K562 (cell line): ENCODE results near the gene VARS1. TPM values are rescaled to one million over a fixed set of nuclear protein-coding genes. Genes with fewer than 3 reads are reported as not detected.

Experiments
- DNMT1 ChIP-seq: fragments of 450-650 bp; IDR thresholded peaks from 2 replicates; pipeline ENCODE4 v1.6.1; 2016; ENCODE audit warnings: antibody characterized with exemption, mild to moderate bottlenecking
- SETDB1 ChIP-seq: IDR thresholded peaks from one replicate; pipeline ENCODE4 v1.6.1; 2012; ENCODE audit warnings: low read length, control low read depth, inconsistent platforms
- SNRNP70 ChIP-seq: fragments of 200-400 bp; formaldehyde crosslinking; optimal IDR thresholded peaks from 2 replicates; pipeline ENCODE3; 2017; ENCODE audit warnings: low read depth, low read length
- THAP12 ChIP-seq: fragments of 250-450 bp; sonication (Bioruptor Pico); IDR thresholded peaks from 2 replicates; pipeline ENCODE4 v1.9.0; 2021; ENCODE audit warnings: mild to moderate bottlenecking, inconsistent platforms
- ZNF282 ChIP-seq: sonication (generic); formaldehyde crosslinking; IDR thresholded peaks from 2 replicates; pipeline ENCODE4 v1.8.1; 2023; ENCODE audit warnings: missing genetic modification reagents
- ZNF609 ChIP-seq: sonication (generic); formaldehyde crosslinking; IDR thresholded peaks from 2 replicates; pipeline ENCODE4 v1.8.1; 2023; ENCODE audit warnings: missing genetic modification reagents, mild to moderate bottlenecking, borderline replicate concordance
- polyA plus RNA-seq, 8 experiments: library from polyadenylated mRNA; depleted of rRNA in 4 of 8; stranded (reverse) in 5 of 8; unstranded in 3 of 8; fragments of >200 nt; fragmentation: Nextera tagmentation in 2 of 8; fragmentation: Illumina TruSeq in 1 of 8; extraction: Ambion mirVana in 2 of 8; extraction: Trizol in 1 of 8; gene quantifications; 2 replicates each; pipeline versions ENCODE4 v1.2.1 to v1.2.3, GENCODE V29; 2011 to 2014; ENCODE audit warnings: inconsistent platforms in 1 of 8, missing spikeins in 1 of 8
- total RNA-seq, 7 experiments: library from RNA; depleted of rRNA in 6 of 7; stranded (reverse); fragments of >200 nt in 6 of 7; fragmentation: Illumina TruSeq in 2 of 7; extraction: Trizol in 2 of 7; gene quantifications; 2 replicates each; pipeline versions ENCODE4 v1.2.1 to v1.2.3, GENCODE V29; 2011 to 2021; ENCODE audit warnings: low replicate concordance in 1 of 7

Gene VARS1
- total and polyA plus RNA-seq, 9 of the 15 experiments (the other 6 are each of a cell fraction or from before 2014, with no cell fraction given), result 2.9 to 488 (median 130) TPM

GRCh38 chr6:31784098-31784925 is 11.2 kb downstream of the VARS1 start (continued):
- TF ChIP-seq THAP12 (CRISPR knock-in tag) (no peak), SNRNP70 (peak; percentile 71), DNMT1 (no peak), ZNF282 (no peak), SETDB1 (no peak), ZNF609 (CRISPR knock-in tag) (no peak)
